ENCODE data around the gene AANAT.
A peak's percentile ranks its signal among the peaks of the same experiment; 100 is the strongest.

The AANAT gene

GRCh38 chr17:76491271-76492122 is 24.1 kb downstream of the AANAT start:
- no peak for DNase-seq

GRCh38 chr17:76492123-76492988 is 25.0 kb downstream of the AANAT start:
- no peak for DNase-seq

- no peak for DNase-seq
Observed at GRCh38 chr17:76492989-76493501, 25.6 kb downstream of the AANAT start.

GRCh38 chr17:76493505-76494167 is 26.2 kb downstream of the AANAT start:
- no peak for DNase-seq

- no peak for DNase-seq
Observed at GRCh38 chr17:76495663-76496400, 28.4 kb downstream of the AANAT start.

- DNase-seq: no peak
Observed at GRCh38 chr17:76496464-76496863, 29.1 kb downstream of the AANAT start.

GRCh38 chr17:76497699-76497978 is 30.2 kb downstream of the AANAT start:
- no peak for DNase-seq

- peak; percentile 94 for DNase-seq
Observed at GRCh38 chr17:76497979-76498875, 30.8 kb downstream of the AANAT start.

- DNase-seq: peak; percentile 52
Observed at GRCh38 chr17:76498876-76499251, 31.5 kb downstream of the AANAT start.

GRCh38 chr17:76499267-76499667 is 31.9 kb downstream of the AANAT start:
- peak; percentile 79 for DNase-seq

GRCh38 chr17:76500074-76500746 is 32.8 kb downstream of the AANAT start:
- DNase-seq: peak; percentile 52

- no peak for DNase-seq
Observed at GRCh38 chr17:76500747-76501017, 33.3 kb downstream of the AANAT start.

- peak; percentile 92 for DNase-seq
Observed at GRCh38 chr17:76501018-76501826, 33.8 kb downstream of the AANAT start, which contains the start of gene RHBDF2. Gene RHBDF2, minus strand, starts transcription at chr17:76501423. Its CDS starts 19,899 bp downstream, at chr17:76481524.

- no peak for DNase-seq
Observed at GRCh38 chr17:76501827-76502307, 34.5 kb downstream of the AANAT start.

- no peak for DNase-seq
Observed at GRCh38 chr17:76502341-76503211, 35.2 kb downstream of the AANAT start.

GRCh38 chr17:76504117-76504516 is 36.7 kb downstream of the AANAT start:
- DNase-seq: no peak

GRCh38 chr17:76506408-76507345 is 39.3 kb downstream of the AANAT start:
- peak; percentile 81 for DNase-seq

Measured in DMS53 (cell line).